MG63 (cell line): ENCODE data around the gene PARVB. TPM values are rescaled to one million over a fixed set of nuclear protein-coding genes. Genes with fewer than 3 reads are reported as not detected.

Experiments used
- DNase-seq: peaks from one replicate; pipeline ENCODE4 v3.0.0-alpha.2; 2020
- H3K27me3 ChIP-seq: fragments of 250-450 bp; sonication (Bioruptor Pico); 2 replicates; pipeline ENCODE4 v1.5.1; 2020; ENCODE audit warnings: mild to moderate bottlenecking, moderate library complexity
- H3K36me3 ChIP-seq: fragments of 250-450 bp; sonication (Bioruptor Pico); 2 replicates; pipeline ENCODE4 v1.5.1; 2020; ENCODE audit warnings: mild to moderate bottlenecking, moderate library complexity
- H3K4me3 ChIP-seq: fragments of 250-450 bp; sonication (Bioruptor Pico); 2 replicates; pipeline ENCODE4 v1.5.1; 2020; ENCODE audit warnings: mild to moderate bottlenecking, moderate library complexity
- H3K9me3 ChIP-seq: fragments of 250-450 bp; sonication (Bioruptor Pico); 2 replicates; pipeline ENCODE4 v1.5.1; 2020; ENCODE audit warnings: mild to moderate bottlenecking, moderate library complexity
- total RNA-seq: library from RNA; depleted of rRNA; stranded (reverse); fragments of >200 nt; shearing (Covaris generic); gene quantifications from 2 replicates; pipeline ENCODE4 v1.2.3, GENCODE V29; 2014; ENCODE audit warnings: low replicate concordance

Gene PARVB
- total RNA-seq, 1 experiment from 2014 or later, result 88.1 TPM

GRCh38 chr22:44190381-44190976 lies 166.4 kb downstream of the PARVB start:
- Histone ChIP-seq H3K27me3 (no peaks in the 10 kb centered on the region), H3K9me3 (no peaks in the 10 kb centered on the region), H3K4me3 (no peak overlapping the region), H3K36me3 (no peaks in the 10 kb centered on the region)
- no peak for DNase-seq

DNA sequence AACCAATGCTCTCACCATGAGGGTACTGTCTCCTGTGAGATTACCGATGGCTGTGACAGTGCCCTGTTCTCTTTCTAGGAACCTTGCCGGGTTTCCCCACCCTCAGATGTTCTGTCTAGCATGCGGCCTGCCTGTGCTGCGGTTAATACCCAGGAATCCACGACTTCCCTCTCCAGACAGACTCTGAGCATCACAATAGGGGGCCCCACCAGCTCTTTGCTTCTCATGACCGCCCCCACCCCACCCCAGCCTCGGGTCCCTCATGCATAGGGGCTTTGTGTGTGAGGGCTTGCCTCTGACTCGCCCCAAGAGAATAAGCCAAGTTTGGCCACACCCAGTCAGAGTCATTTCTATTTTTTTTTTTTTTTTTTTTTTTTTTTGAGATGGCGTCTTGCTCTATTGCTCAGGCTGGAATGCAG lies 166.9 kb downstream of the PARVB start:
- peak; percentile 39 for DNase-seq
- Histone ChIP-seq H3K9me3 (no peaks in the 10 kb centered on the region), H3K4me3 (no peak overlapping the region), H3K27me3 (no peaks in the 10 kb centered on the region), H3K36me3 (no peaks in the 10 kb centered on the region)

DNA sequence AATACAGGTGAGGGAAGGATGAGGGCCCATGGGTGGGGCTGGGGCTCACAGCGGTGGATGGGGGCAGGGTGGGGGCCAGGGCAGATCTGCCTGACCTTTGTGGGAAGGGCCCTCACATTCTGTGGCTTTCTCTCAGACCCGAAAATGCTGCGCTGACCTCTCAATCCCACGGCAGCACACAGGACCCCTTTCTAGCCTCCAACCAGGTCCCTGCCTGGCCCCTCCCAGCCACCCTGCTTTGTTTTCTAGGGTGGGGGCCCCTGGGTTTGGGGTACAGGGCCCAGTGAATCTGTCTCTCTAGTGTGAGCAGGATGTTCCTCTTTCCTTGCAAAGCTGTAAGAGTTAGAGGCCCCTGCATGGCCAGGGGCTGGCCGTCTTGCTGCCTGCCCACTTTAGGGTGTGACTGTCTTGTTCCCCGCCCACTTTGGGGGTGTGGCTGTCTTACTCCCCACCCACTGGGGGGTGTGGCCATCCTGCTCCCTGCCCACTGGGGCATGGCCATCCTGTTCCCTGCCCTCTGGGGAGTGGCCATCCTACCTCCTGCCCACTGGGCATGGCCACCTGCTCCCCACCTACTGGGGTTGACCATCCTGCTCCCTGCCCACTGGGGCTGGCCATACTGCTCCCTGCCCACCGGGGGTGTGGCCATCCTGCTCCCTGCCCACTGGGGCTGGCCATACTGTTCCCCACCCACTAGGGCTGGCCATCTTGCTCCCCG lies 168.2 kb downstream of the PARVB start:
- no peaks in the 10 kb centered on the region for H3K36me3 ChIP-seq
- H3K4me3 ChIP-seq, result no peak overlapping the region
- DNase-seq, result peak; percentile 57
- H3K27me3 ChIP-seq, result no peaks in the 10 kb centered on the region
- H3K9me3 ChIP-seq, result no peaks in the 10 kb centered on the region

GRCh38 chr22:44192816-44193534 lies 168.9 kb downstream of the PARVB start:
- Histone ChIP-seq H3K9me3 (no peaks in the 10 kb centered on the region), H3K4me3 (no peak overlapping the region), H3K36me3 (no peaks in the 10 kb centered on the region), H3K27me3 (no peaks in the 10 kb centered on the region)
- no peak for DNase-seq

- Histone ChIP-seq H3K4me3 (no peak overlapping the region), H3K36me3 (no peaks in the 10 kb centered on the region), H3K27me3 (no peaks in the 10 kb centered on the region), H3K9me3 (no peaks in the 10 kb centered on the region)
- DNase-seq, result no peak
Observed at GRCh38 chr22:44193535-44193891, 169.4 kb downstream of the PARVB start.

DNA sequence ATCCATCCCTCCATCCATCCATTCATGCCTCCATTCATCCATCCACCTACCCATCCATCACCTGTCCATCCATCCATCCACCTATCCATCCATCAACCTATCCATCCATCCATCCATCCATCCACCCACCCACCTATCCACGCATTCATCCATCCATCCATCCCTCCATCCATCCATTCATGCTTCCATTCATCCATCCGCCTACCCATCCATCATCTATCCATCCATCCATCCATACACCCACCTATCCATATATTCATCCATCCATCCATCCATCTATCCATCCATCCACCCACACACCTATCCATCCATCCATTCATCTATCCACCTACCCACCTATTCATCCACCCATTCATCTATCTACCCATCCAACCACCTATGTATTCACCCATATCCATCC lies 170.5 kb downstream of the PARVB start:
- no peaks in the 10 kb centered on the region for H3K9me3 ChIP-seq
- DNase-seq, result no peak
- H3K27me3 ChIP-seq, result no peaks in the 10 kb centered on the region
- no peak overlapping the region for H3K4me3 ChIP-seq
- no peaks in the 10 kb centered on the region for H3K36me3 ChIP-seq

- no peaks in the 10 kb centered on the region for H3K27me3 ChIP-seq
- no peak for DNase-seq
- no peaks in the 10 kb centered on the region for H3K36me3 ChIP-seq
- no peak overlapping the region for H3K4me3 ChIP-seq
- H3K9me3 ChIP-seq, result no peaks in the 10 kb centered on the region
Observed at GRCh38 chr22:44195189-44195871, 171.2 kb downstream of the PARVB start.

GRCh38 chr22:44196241-44196640 lies 172.1 kb downstream of the PARVB start:
- H3K27me3 ChIP-seq, result no peaks in the 10 kb centered on the region
- no peak overlapping the region for H3K4me3 ChIP-seq
- no peaks in the 10 kb centered on the region for H3K9me3 ChIP-seq
- no peak for DNase-seq
- no peaks in the 10 kb centered on the region for H3K36me3 ChIP-seq

DNA sequence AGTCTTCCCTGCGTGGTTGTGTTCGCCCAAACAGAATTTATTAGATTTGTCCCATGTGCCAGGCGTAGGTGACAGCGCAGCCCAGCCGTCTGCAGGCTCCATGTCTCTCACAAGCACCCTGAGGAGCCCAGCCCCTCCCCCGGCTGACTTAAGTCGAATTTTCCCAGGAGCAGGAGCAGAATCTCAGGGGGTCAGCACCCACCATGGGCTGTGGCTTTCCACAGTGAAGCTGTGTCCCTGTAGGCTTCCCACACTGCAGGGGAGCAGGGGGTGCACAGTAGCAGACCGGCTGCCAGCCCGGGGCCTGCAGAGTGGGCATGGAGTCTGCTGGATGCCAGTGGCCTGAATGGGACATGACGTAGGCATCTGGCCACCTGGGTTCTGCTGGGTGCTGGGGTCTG lies 172.6 kb downstream of the PARVB start:
- H3K27me3 ChIP-seq, result no peaks in the 10 kb centered on the region
- H3K4me3 ChIP-seq, result no peak overlapping the region
- no peaks in the 10 kb centered on the region for H3K9me3 ChIP-seq
- DNase-seq, result no peak
- H3K36me3 ChIP-seq, result no peaks in the 10 kb centered on the region

- Histone ChIP-seq H3K9me3 (no peaks in the 10 kb centered on the region), H3K4me3 (no peak overlapping the region), H3K36me3 (no peaks in the 10 kb centered on the region), H3K27me3 (no peaks in the 10 kb centered on the region)
- no peak for DNase-seq
Observed at GRCh38 chr22:44197271-44197670, 173.2 kb downstream of the PARVB start.

DNA sequence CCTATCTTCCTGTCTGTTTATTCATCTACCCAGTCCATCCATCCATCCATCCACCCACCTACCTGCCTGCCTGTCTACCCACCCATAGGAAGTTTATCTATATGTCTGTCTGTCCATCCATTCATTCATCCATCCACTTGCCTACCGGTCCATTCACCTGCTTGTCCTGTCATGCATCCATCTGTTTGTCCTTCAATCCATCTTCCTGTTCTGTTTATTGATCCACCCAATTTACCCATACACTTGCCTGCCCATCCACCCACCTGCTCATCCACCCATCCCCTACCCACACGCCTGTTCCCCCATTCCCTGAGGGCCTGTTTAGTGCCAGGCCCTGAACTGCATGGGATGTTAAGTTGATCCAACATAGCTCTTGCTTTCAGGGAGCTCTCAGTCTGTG lies 175.1 kb downstream of the PARVB start:
- no peaks in the 10 kb centered on the region for H3K27me3 ChIP-seq
- no peak for DNase-seq
- no peaks in the 10 kb centered on the region for H3K36me3 ChIP-seq

DNA sequence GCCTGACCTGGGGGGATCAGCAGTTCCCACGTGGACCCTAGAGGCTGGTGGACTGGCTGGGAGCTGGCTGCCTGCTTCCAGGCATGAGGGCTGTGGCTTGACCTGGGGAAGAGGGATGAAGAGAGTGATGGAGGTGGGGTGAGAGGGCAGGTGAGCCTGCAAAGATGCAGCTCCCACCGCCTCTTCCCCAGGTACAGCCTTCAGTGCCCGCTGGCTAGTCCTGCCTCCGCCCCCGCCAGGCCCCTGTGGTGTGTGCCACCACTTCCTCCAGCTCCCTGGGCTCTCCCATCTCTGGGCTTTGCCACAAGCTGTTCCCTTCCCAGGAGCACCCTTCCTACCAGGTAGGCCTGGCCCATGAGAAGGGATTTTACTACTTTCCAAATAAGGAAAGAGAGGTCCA lies 175.8 kb downstream of the PARVB start:
- Histone ChIP-seq H3K36me3 (no peaks in the 10 kb centered on the region), H3K27me3 (no peaks in the 10 kb centered on the region)
- DNase-seq, result no peak

More for the DNA sequence above, 175.1 kb downstream of the PARVB start:
- 0 out of 2 replicates have a peak, but pooled peaks cover 2% of the 10 kb centered on the region for H3K9me3 ChIP-seq
- no peak overlapping the region for H3K4me3 ChIP-seq

DNA sequence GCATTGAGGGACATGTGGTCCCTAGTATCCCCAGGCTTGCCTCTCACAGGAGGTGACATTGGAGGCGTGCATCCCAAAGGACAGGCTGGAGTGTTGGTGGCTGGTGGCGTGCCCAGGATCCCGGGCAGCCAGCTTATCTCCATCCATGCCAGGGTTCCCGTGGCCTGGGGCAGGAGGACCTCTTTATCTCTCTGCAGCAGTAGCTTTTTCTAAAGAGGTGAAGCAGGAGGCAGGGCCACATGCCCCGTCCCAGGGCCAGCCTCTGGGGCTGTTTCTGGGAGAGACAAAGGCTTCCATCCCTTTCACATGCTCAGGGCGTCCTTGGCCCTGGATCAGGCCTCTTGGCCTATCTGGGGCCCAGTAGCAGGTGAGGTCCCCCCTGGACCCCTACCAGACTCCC lies 176.3 kb downstream of the PARVB start:
- Histone ChIP-seq H3K9me3 (0 out of 2 replicates have a peak, but pooled peaks cover 2% of the 10 kb centered on the region), H3K36me3 (no peaks in the 10 kb centered on the region), H3K27me3 (no peaks in the 10 kb centered on the region), H3K4me3 (no peak overlapping the region)
- DNase-seq, result no peak

More for the DNA sequence above, 175.8 kb downstream of the PARVB start:
- Histone ChIP-seq H3K4me3 (no peak overlapping the region), H3K9me3 (0 out of 2 replicates have a peak, but pooled peaks cover 2% of the 10 kb centered on the region)

- no peaks in the 10 kb centered on the region for H3K27me3 ChIP-seq
- no peak overlapping the region for H3K4me3 ChIP-seq
- DNase-seq, result no peak
- H3K9me3 ChIP-seq, result 0 out of 2 replicates have a peak, but pooled peaks cover 2% of the 10 kb centered on the region
- no peaks in the 10 kb centered on the region for H3K36me3 ChIP-seq
Observed at GRCh38 chr22:44200855-44201550, 176.9 kb downstream of the PARVB start.

DNA sequence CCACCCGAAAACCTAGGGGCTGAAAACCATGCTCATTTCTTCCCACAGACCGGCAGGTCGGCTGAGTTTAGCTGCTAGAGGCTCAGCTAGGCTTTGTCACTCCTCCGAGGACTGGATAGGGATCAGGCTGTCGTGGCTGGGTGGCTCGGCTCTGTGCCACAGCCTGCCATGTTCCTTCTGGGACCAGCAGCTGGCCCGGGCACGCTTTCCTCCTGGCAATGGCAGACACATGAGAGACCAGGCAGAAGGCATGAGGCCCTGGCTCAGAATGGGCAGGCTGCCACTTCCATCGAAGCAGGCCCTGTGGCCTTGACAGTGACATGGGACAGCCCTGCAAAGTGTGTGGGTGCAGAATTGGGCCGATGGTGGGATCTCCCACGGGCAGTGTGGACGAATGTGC lies 177.6 kb downstream of the PARVB start:
- H3K27me3 ChIP-seq, result no peaks in the 10 kb centered on the region
- H3K9me3 ChIP-seq, result 0 out of 2 replicates have a peak, but pooled peaks cover 2% of the 10 kb centered on the region
- DNase-seq, result no peak
- H3K36me3 ChIP-seq, result no peaks in the 10 kb centered on the region
- no peak overlapping the region for H3K4me3 ChIP-seq

DNA sequence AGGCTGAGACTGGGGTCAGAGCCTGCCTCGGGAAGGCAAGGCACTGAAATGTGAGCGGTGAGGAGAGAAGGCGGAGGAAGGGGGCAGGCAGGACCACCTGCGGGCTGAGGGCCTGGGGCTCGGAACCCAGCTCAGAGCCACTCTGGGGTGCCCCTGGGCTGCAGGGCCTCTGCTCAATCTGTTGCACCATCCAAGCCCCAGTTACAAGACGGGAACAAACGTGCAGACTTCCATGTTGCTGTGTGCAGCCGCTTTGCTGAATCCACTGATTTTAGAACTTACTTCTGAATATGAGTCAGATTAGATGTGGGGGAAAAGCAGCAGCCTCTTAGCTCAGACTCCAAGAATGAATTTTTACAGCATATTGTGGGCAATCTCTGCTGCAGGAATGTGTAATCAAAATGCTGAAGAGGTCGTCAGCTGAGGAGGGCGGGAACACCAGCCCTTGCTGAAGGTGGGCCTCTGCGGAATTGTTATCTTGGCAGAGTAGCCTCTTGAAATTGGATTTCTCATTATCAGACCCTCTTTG lies 178.2 kb downstream of the PARVB start:
- H3K4me3 ChIP-seq, result no peak overlapping the region

More for the DNA sequence above, 178.2 kb downstream of the PARVB start:
- peak; percentile 49 for DNase-seq
- Histone ChIP-seq H3K36me3 (no peaks in the 10 kb centered on the region), H3K27me3 (no peaks in the 10 kb centered on the region), H3K9me3 (0 out of 2 replicates have a peak, but pooled peaks cover 2% of the 10 kb centered on the region)
